ENCODE results near the gene PRKCE. TPM values are rescaled to one million over a fixed set of nuclear protein-coding genes. Genes with fewer than 3 reads are reported as not detected.

Gene PRKCE
- total RNA-seq, 1 experiment from 2014 or later, result 1.3 TPM

DNA sequence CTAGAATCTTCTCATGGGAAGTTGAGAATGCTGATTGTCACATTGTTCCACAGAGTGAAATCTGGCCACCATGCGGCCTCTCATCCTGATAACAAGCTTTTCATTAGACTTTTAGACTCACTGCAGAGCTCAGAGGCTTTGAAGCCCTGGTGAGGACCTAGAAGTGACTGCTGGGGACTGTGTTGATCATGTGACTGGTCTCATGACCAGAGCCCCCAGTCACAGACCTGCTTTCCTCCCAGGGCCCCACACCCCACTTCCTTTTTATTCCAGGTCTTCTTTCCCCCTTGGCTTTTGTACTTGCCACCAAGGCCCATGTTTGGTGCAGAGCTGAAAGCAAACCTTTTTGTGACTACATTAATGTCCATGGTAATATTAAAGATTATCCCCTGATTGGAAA is 45.2 kb downstream of the PRKCE start:
- no peak overlapping the region for H4K91ac ChIP-seq (ENCODE audit: insufficient read length, low read depth, low read length)
- no peak overlapping the region for H2AFZ ChIP-seq (ENCODE audit: low read length)
- H3K23ac ChIP-seq (ENCODE audit: insufficient read length, low read depth, low read length), result no peak overlapping the region
- no peak overlapping the region for H4K8ac ChIP-seq (replicated peaks; ENCODE audit: insufficient read length, low read depth, low read length)
- H4K5ac ChIP-seq (ENCODE audit: insufficient read length, low read depth, low read length), result no peak overlapping the region
- H3K9me3 ChIP-seq (ENCODE audit: control insufficient read depth, low read depth, low read length), result no peaks in the 10 kb centered on the region
- H3K4me1 ChIP-seq (ENCODE audit: insufficient read depth, low read length), result no peaks in the 10 kb centered on the region
- H2BK20ac ChIP-seq (ENCODE audit: low read depth, low read length, poor library complexity, severe bottlenecking), result no peak overlapping the region
- H3K4me3 Mint-ChIP-seq, result no peak overlapping the region
- no peak for TF ChIP-seq CTCF (conservative IDR thresholded peaks at IDR 0.05)
- no peak overlapping the region for H3K56ac ChIP-seq (ENCODE audit: insufficient read length, low read depth, low read length)
- DNase-seq, result no peak
- no peak overlapping the region for H3K4me2 ChIP-seq (ENCODE audit: insufficient read depth, insufficient read length, low read length)
- no peak overlapping the region for H2AK5ac ChIP-seq (ENCODE audit: insufficient read length, low read length)
- no peak overlapping the region for H2BK12ac ChIP-seq (ENCODE audit: insufficient read length, low read depth, low read length)
- H3K23me2 ChIP-seq (ENCODE audit: insufficient read length, low read depth, low read length, poor library complexity, severe bottlenecking), result no peaks in the 10 kb centered on the region
- H3K27me3 ChIP-seq (ENCODE audit: insufficient read depth, low read length), result no peaks in the 10 kb centered on the region; the same call in 1 of the 2 replicates
- no peak overlapping the region for H3K27ac ChIP-seq (ENCODE audit: insufficient read length, low read depth, low read length)
- H3K4ac ChIP-seq (ENCODE audit: low read depth, low read length), result no peak overlapping the region
- H4K20me1 ChIP-seq (ENCODE audit: control insufficient read depth, insufficient read depth, insufficient read length), result no peaks in the 10 kb centered on the region
- no peaks in the 10 kb centered on the region for H3K36me3 Mint-ChIP-seq (ENCODE audit: insufficient read depth in 1 of 3, low read depth in 3 of 3)
- no peak overlapping the region for H2BK120ac ChIP-seq (ENCODE audit: low read depth, low read length, poor library complexity, severe bottlenecking)
- no peak overlapping the region for H3T11ph ChIP-seq (ENCODE audit: low read length)
- H3K9me3 Mint-ChIP-seq, result no peaks in the 10 kb centered on the region
- H3K9ac ChIP-seq (ENCODE audit: extremely low read depth, insufficient read length, low read length), result no peak overlapping the region
- H3K27me3 Mint-ChIP-seq (ENCODE audit: low read depth), result peaks cover 3% of the 10 kb centered on the region; the same call in 1 of the 2 replicates
- no peaks in the 10 kb centered on the region for H3K79me2 ChIP-seq (ENCODE audit: insufficient read depth, low read length)
- no peak overlapping the region for H2BK5ac ChIP-seq (ENCODE audit: insufficient read length, low read length)
- H2BK15ac ChIP-seq (ENCODE audit: low read depth, low read length), result no peak overlapping the region
- no peak overlapping the region for H3K18ac ChIP-seq (ENCODE audit: insufficient read length, low read depth, low read length)
- H3K4me1 Mint-ChIP-seq, result peaks cover 2 to 14% of the 10 kb centered on the region in 2 experiments; a peak in 3 of 4 replicates
- no peak overlapping the region for H3K27ac Mint-ChIP-seq
- no peak overlapping the region for H3K14ac ChIP-seq (ENCODE audit: insufficient read depth, low read length)
- no peaks in the 10 kb centered on the region for H3K79me1 ChIP-seq (ENCODE audit: insufficient read depth, low read depth, low read length, poor library complexity, severe bottlenecking)
- no CpG with 5 or more reads among the region's 1 CpG for WGBS (ENCODE audit: extremely low coverage, insufficient read length, low lambda C conversion rate)
